K562 (cell line): ENCODE results near the gene RHD. TPM values are rescaled to one million over a fixed set of nuclear protein-coding genes. Genes with fewer than 3 reads are reported as not detected.

Experiments
- CEBPB ChIP-seq: fragments of 450-650 bp; IDR thresholded peaks from 2 replicates; pipeline ENCODE4 v1.6.1; 2016; ENCODE audit warnings: missing genetic modification characterization, missing compliant biosample characterization
- CREM ChIP-seq: IDR thresholded peaks from 2 replicates; pipeline ENCODE4 v1.6.1; 2014; ENCODE audit warnings: antibody characterized with exemption, low read depth
- DDX20 ChIP-seq: fragments of 450-650 bp; IDR thresholded peaks from 2 replicates; pipeline ENCODE4 v1.6.1; 2016; ENCODE audit warnings: missing genetic modification characterization, low read depth, mild to moderate bottlenecking, missing compliant biosample characterization, moderate library complexity
- HNRNPK ChIP-seq: fragments of 200-400 bp; formaldehyde crosslinking; IDR thresholded peaks from one replicate; pipeline ENCODE4 v1.6.1; 2018; ENCODE audit warnings: mild to moderate bottlenecking, low read depth, low read length; ENCODE audit not compliant: poor library complexity, severe bottlenecking
- MAFK ChIP-seq: IDR thresholded peaks from 2 replicates; pipeline ENCODE4 v1.6.1; 2011; ENCODE audit warnings: low read length, improper control_type of control experiment
- MCM5 ChIP-seq: fragments of 450-650 bp; IDR thresholded peaks from 2 replicates; pipeline ENCODE4 v1.6.1; 2016; ENCODE audit warnings: low read depth
- NKRF ChIP-seq: fragments of 450-650 bp; IDR thresholded peaks from 2 replicates; pipeline ENCODE4 v1.6.1; 2016; ENCODE audit warnings: borderline replicate concordance
- RBM14 ChIP-seq: fragments of 200-400 bp; formaldehyde crosslinking; IDR thresholded peaks from 2 replicates; pipeline ENCODE4 v1.6.1; 2018; ENCODE audit warnings: low read depth, mild to moderate bottlenecking, low read length, moderate library complexity, borderline replicate concordance; ENCODE audit not compliant: insufficient read depth
- RFX5 ChIP-seq: IDR thresholded peaks from 2 replicates; pipeline ENCODE4 v1.6.1; 2011; ENCODE audit warnings: low read depth, mild to moderate bottlenecking, improper control_type of control experiment, low read length
- SIN3A ChIP-seq, 2 experiments: fragments of 150-350 bp in 1 of 2; IDR thresholded peaks; 2 replicates each; pipeline ENCODE4 v1.6.1; 2011 to 2016; ENCODE audit warnings: borderline replicate concordance in 2 of 2, low read depth in 2 of 2, low read length in 2 of 2, mild to moderate bottlenecking in 2 of 2, moderate library complexity in 2 of 2; ENCODE audit not compliant: control insufficient read depth in 1 of 2
- SLC30A9 ChIP-seq: fragments of 250-450 bp; sonication (Bioruptor Pico); IDR thresholded peaks from 2 replicates; pipeline ENCODE4 v1.8.0; 2022; ENCODE audit warnings: mild to moderate bottlenecking, moderate library complexity
- SPI1 ChIP-seq: IDR thresholded peaks from 2 replicates; pipeline ENCODE4 v1.6.1; 2011; ENCODE audit warnings: low read depth, low read length, control low read depth, borderline replicate concordance
- ZEB2 ChIP-seq: fragments of 450-650 bp; IDR thresholded peaks from 2 replicates; pipeline ENCODE4 v1.6.1; 2016
- ZNF41 ChIP-seq: fragments of 250-450 bp; sonication (Bioruptor Pico); conservative IDR thresholded peaks from 2 replicates; pipeline ENCODE4 v1.4.0; 2020; ENCODE audit warnings: mild to moderate bottlenecking
- ZNF445 ChIP-seq: fragments of 250-450 bp; sonication (Bioruptor Pico); IDR thresholded peaks from 2 replicates; pipeline ENCODE4 v1.4.0; 2020; ENCODE audit warnings: low read depth, mild to moderate bottlenecking, moderate library complexity
- ZNF449 ChIP-seq: fragments of 250-450 bp; sonication (Bioruptor Pico); IDR thresholded peaks from 2 replicates; pipeline ENCODE4 v1.8.0; 2022; ENCODE audit warnings: moderate library complexity, mild to moderate bottlenecking, inconsistent platforms
- ZNF699 ChIP-seq: fragments of 250-450 bp; sonication (Bioruptor Pico); IDR thresholded peaks from 2 replicates; pipeline ENCODE4 v1.8.0; 2021; ENCODE audit warnings: mild to moderate bottlenecking, moderate library complexity; ENCODE audit not compliant: insufficient replicate concordance
- polyA plus RNA-seq, 8 experiments: library from polyadenylated mRNA; depleted of rRNA in 4 of 8; stranded (reverse) in 5 of 8; unstranded in 3 of 8; fragments of >200 nt; fragmentation: Nextera tagmentation in 2 of 8; fragmentation: Illumina TruSeq in 1 of 8; extraction: Ambion mirVana in 2 of 8; extraction: Trizol in 1 of 8; gene quantifications; 2 replicates each; pipeline versions ENCODE4 v1.2.1 to v1.2.3, GENCODE V29; 2011 to 2014; ENCODE audit warnings: inconsistent platforms in 1 of 8, missing spikeins in 1 of 8
- total RNA-seq, 7 experiments: library from RNA; depleted of rRNA in 6 of 7; stranded (reverse); fragments of >200 nt in 6 of 7; fragmentation: Illumina TruSeq in 2 of 7; extraction: Trizol in 2 of 7; gene quantifications; 2 replicates each; pipeline versions ENCODE4 v1.2.1 to v1.2.3, GENCODE V29; 2011 to 2021; ENCODE audit warnings: low replicate concordance in 1 of 7
- TF ChIP-seq, protein P1 (sequence below): fragments of 450-650 bp; conservative IDR thresholded peaks from 2 replicates; pipeline ENCODE4 v1.6.1; 2016; ENCODE audit warnings: missing genetic modification characterization, low read depth, mild to moderate bottlenecking, control low read depth, missing compliant biosample characterization
- TF ChIP-seq, protein P2 (sequence below): fragments of 450-650 bp; IDR thresholded peaks from 2 replicates; pipeline ENCODE4 v1.6.1; 2014; ENCODE audit warnings: low read depth, mild to moderate bottlenecking, moderate library complexity, borderline replicate concordance

RHD gene
- total and polyA plus RNA-seq, 9 of the 15 experiments (the other 6 are each of a cell fraction or from before 2014, with no cell fraction given): 8.8 to 32.4 (median 15.0) TPM

GRCh38 chr1:25247024-25247828 lies 25.1 kb upstream of the RHD start, which contains the start of gene RSRP1 (continued):
- TF ChIP-seq HNRNPK (no peak), SPI1 (peak; percentile 18; the same call in 1 of the 2 replicates), SLC30A9 (CRISPR knock-in tag) (peak; percentile 45; the same call in 1 of the 2 replicates), ZNF445 (CRISPR knock-in tag) (0 out of 2 replicates have a peak, but pooled peaks have one; percentile 18), RFX5 (no peak), ZNF449 (no peak), DDX20 (tag) (no peak), ZEB2 (peak; percentile 35; the same call in 1 of the 2 replicates), NKRF (0 out of 2 replicates have a peak, but pooled peaks have one; percentile 85), ZNF41 (CRISPR knock-in tag) (0 out of 2 replicates have a peak, but pooled peaks have one; percentile 40), ZNF699 (CRISPR knock-in tag) (no peak), MCM5 (no peak), CREM (peak; percentile 93), MAFK (no peak; the same call in none of the 2 replicates), RBM14 (no peak; the same call in 1 of the 2 replicates), CEBPB (peak; percentile 99), SIN3A (IDR thresholded peaks at IDR 0.05; ENCODE audit: borderline replicate concordance in 2 of 2, control insufficient read depth in 1 of 2, low read depth in 2 of 2, low read length in 2 of 2) (peak; percentile 94 to 98)
- TF ChIP-seq, protein P1, sequence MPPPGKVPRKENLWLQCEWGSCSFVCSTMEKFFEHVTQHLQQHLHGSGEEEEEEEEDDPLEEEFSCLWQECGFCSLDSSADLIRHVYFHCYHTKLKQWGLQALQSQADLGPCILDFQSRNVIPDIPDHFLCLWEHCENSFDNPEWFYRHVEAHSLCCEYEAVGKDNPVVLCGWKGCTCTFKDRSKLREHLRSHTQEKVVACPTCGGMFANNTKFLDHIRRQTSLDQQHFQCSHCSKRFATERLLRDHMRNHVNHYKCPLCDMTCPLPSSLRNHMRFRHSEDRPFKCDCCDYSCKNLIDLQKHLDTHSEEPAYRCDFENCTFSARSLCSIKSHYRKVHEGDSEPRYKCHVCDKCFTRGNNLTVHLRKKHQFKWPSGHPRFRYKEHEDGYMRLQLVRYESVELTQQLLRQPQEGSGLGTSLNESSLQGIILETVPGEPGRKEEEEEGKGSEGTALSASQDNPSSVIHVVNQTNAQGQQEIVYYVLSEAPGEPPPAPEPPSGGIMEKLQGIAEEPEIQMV (tag): no peak
- TF ChIP-seq, protein P2, sequence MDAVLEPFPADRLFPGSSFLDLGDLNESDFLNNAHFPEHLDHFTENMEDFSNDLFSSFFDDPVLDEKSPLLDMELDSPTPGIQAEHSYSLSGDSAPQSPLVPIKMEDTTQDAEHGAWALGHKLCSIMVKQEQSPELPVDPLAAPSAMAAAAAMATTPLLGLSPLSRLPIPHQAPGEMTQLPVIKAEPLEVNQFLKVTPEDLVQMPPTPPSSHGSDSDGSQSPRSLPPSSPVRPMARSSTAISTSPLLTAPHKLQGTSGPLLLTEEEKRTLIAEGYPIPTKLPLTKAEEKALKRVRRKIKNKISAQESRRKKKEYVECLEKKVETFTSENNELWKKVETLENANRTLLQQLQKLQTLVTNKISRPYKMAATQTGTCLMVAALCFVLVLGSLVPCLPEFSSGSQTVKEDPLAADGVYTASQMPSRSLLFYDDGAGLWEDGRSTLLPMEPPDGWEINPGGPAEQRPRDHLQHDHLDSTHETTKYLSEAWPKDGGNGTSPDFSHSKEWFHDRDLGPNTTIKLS: peak; percentile 78; the same call in 1 of the 2 replicates
